SH-SY5Y (cell line): ENCODE measurements around the gene DIRAS1.

ENCODE experiments used
- GATA2 ChIP-seq: IDR thresholded peaks from 2 replicates; pipeline ENCODE4 v1.6.1; 2011; ENCODE audit warnings: mild to moderate bottlenecking, low read depth, low read length
- GATA3 ChIP-seq: IDR thresholded peaks from 2 replicates; pipeline ENCODE4 v1.6.1; 2011; ENCODE audit warnings: low read depth, mild to moderate bottlenecking, low read length, moderate library complexity

- TF ChIP-seq GATA2 (no peak), GATA3 (no peak)
Measured at GRCh38 chr19:2732157-2732725, 11.1 kb upstream of the DIRAS1 start.
